HepG2 (cell line): Measurements from ENCODE around the gene ENPP1. TPM values are rescaled to one million over a fixed set of nuclear protein-coding genes. Genes with fewer than 3 reads are reported as not detected.
A peak's percentile ranks its signal among the peaks of the same experiment; 100 is the strongest.

ENCODE experiments used
- ATAC-seq: fragments of 200-7000 bp; cut with Tn5 transposase; 3 replicates; pipeline ENCODE4 v1.9.1; 2020; ENCODE audit warnings: mild to moderate bottlenecking, moderate library complexity
- BruUV-seq: library from RNA; stranded (reverse); fragments of 400-500 nt; replicated peaks from 2 replicates; lab custom pipeline; 2021; lab: Mats Ljungman, UMichigan
- CTCF ChIA-PET: fragments of 300-600 bp; formaldehyde crosslinking; extraction: SDS; loops from one replicate; lab custom pipeline; 2021; ENCODE audit warnings: low total read pairs, inconsistent platforms, low intra/inter-chr PET ratio; lab: Yijun Ruan, JAX
- POLR2A ChIA-PET: fragments of 350-600 bp; sonication (Branson Sonifier 250); formaldehyde crosslinking; loops from one replicate; lab custom pipeline; 2020; ENCODE audit warnings: antibody characterized with exemption, inconsistent platforms; lab: Yijun Ruan, JAX
- DNase-seq: peaks from one replicate; pipeline ENCODE4 v3.0.0-alpha.2; 2015; ENCODE audit warnings: low spot score
- FAIRE-seq: peaks from 3 replicates; lab custom pipeline; 2011; peaks lifted over from hg19 to GRCh38; lab: Jason Lieb, UNC
- H2AFZ ChIP-seq: one replicate; pipeline ENCODE4 v1.6.1; 2011; ENCODE audit warnings: low read length, inconsistent platforms
- H3K27ac ChIP-seq: fragments of 300-600 bp; 3 replicates; pipeline ENCODE4 v1.8.0; 2011; ENCODE audit warnings: mixed run types, mild to moderate bottlenecking, mixed read lengths, low read length, inconsistent platforms; ENCODE audit not compliant: insufficient read depth; ENCODE audit errors: extremely low read length
- H3K27me3 ChIP-seq, 2 experiments: fragments of 200-600 bp in 1 of 2; 2 replicates in 1 of 2; 3 replicates in 1 of 2; pipeline versions ENCODE4 v1.6.0 to v1.8.0; 2011; ENCODE audit warnings: low read length in 2 of 2, mild to moderate bottlenecking in 2 of 2, moderate library complexity in 2 of 2, inconsistent platforms in 1 of 2; ENCODE audit not compliant: insufficient read depth in 2 of 2, control insufficient read depth in 1 of 2
- H3K36me3 ChIP-seq, 2 experiments: fragments of 200-600 bp in 1 of 2; replicated peaks in 1 of 2; 2 replicates in 1 of 2; 3 replicates in 1 of 2; pipeline versions ENCODE4 v1.5.1 to v1.8.0; 2011; ENCODE audit warnings: low read length in 2 of 2, inconsistent platforms in 1 of 2; ENCODE audit not compliant: insufficient read depth in 2 of 2, control insufficient read depth in 1 of 2
- H3K4me1 ChIP-seq: 2 replicates; pipeline ENCODE4 v1.5.1; 2012; ENCODE audit warnings: low read length, inconsistent platforms; ENCODE audit not compliant: insufficient read depth
- H3K4me2 ChIP-seq: 2 replicates; pipeline ENCODE4 v1.6.0; 2011; ENCODE audit warnings: low read depth, low read length, inconsistent platforms
- H3K4me3 ChIP-seq, 3 experiments: fragments of 200-600 bp in 1 of 3; sonication (generic), shearing (Covaris generic) in 1 of 3; replicated peaks in 1 of 3; 2 replicates each; pipeline ENCODE4 v1.5.1; 2011 to 2016; ENCODE audit warnings: low read length in 3 of 3, inconsistent platforms in 2 of 3, low read depth in 2 of 3, mild to moderate bottlenecking in 2 of 3, control low read depth in 1 of 3, mixed read lengths in 1 of 3; ENCODE audit not compliant: insufficient read depth in 1 of 3
- H3K79me2 ChIP-seq: one replicate; pipeline ENCODE4 v1.6.1; 2011; ENCODE audit warnings: low read length, inconsistent platforms; ENCODE audit not compliant: insufficient read depth
- H3K9ac ChIP-seq: 2 replicates; pipeline ENCODE4 v1.6.0; 2011; ENCODE audit warnings: mild to moderate bottlenecking, low read depth, low read length, inconsistent platforms; ENCODE audit not compliant: insufficient read depth
- H3K9me3 ChIP-seq: 2 replicates; pipeline ENCODE4 v1.5.1; 2012; ENCODE audit warnings: mild to moderate bottlenecking, low read length
- H4K20me1 ChIP-seq: 2 replicates; pipeline ENCODE4 v1.6.0; 2011; ENCODE audit warnings: inconsistent platforms, mild to moderate bottlenecking, low read length, moderate library complexity; ENCODE audit not compliant: insufficient read depth
- CTCF ChIP-seq: sonication (generic); formaldehyde crosslinking; IDR thresholded peaks from 2 replicates; pipeline ENCODE4 v1.5.0; 2020; ENCODE audit warnings: mild to moderate bottlenecking, missing genetic modification reagents, moderate library complexity
- GATAD2A ChIP-seq: IDR thresholded peaks from 2 replicates; pipeline ENCODE4 v1.6.1; 2016
- MIER3 ChIP-seq: IDR thresholded peaks from 2 replicates; pipeline ENCODE4 v1.6.1; 2016; ENCODE audit warnings: missing compliant biosample characterization, borderline replicate concordance
- SMC3 ChIP-seq: IDR thresholded peaks from 2 replicates; pipeline ENCODE4 v1.6.1; 2011; ENCODE audit warnings: low read length, improper control_type of control experiment
- STAG1 ChIP-seq: sonication (generic); formaldehyde crosslinking; IDR thresholded peaks from 2 replicates; pipeline ENCODE4 v1.4.0; 2020; ENCODE audit warnings: missing genetic modification reagents
- ZNF501 ChIP-seq: sonication (generic); formaldehyde crosslinking; IDR thresholded peaks from 2 replicates; pipeline ENCODE4 v1.5.1; 2020; ENCODE audit warnings: mild to moderate bottlenecking, moderate library complexity, missing genetic modification reagents
- ZNF644 ChIP-seq: IDR thresholded peaks from 2 replicates; pipeline ENCODE4 v1.6.1; 2016; ENCODE audit warnings: low read depth
- ZNF772 ChIP-seq: sonication (generic); formaldehyde crosslinking; IDR thresholded peaks from 2 replicates; pipeline ENCODE4 v1.5.0; 2020; ENCODE audit warnings: mild to moderate bottlenecking, missing genetic modification reagents
- WGBS: methylation state at CpG from one replicate; pipeline ENCODE4 v1.1.6; 2017; ENCODE audit warnings: low lambda C conversion rate; 5-methylcytosine and 5-hydroxymethylcytosine counted together
- in situ Hi-C: cut with HindIII; loops from 2 replicates; pipeline ENCODE4 v1.10.0; 2017; ENCODE audit warnings: low pct_unique_long_range_greater_than_20kb; ENCODE audit not compliant: extremely low pct_ligation_motif_present
- intact Hi-C: fragments of 100-400 bp; cut with micrococcal nuclease; formaldehyde crosslinking; loops from one replicate; pipeline ENCODE4 v1.10.0; 2022; ENCODE audit not compliant: unreplicated experiment
- polyA plus RNA-seq, 8 experiments: library from polyadenylated mRNA; depleted of rRNA in 3 of 8; stranded (reverse) in 7 of 8; unstranded in 1 of 8; fragments of >200 nt; fragmentation: Illumina TruSeq in 4 of 8; extraction: Trizol in 4 of 8; gene quantifications; 2 replicates each; pipeline versions ENCODE4 v1.2.1 to v1.2.3, GENCODE V29; 2011 to 2016; ENCODE audit warnings: low read depth in 4 of 8, missing spikeins in 1 of 8, mixed read lengths in 1 of 8; ENCODE audit not compliant: insufficient read depth in 1 of 8
- total RNA-seq, 5 experiments: library from RNA; depleted of rRNA; stranded (reverse); fragments of >200 nt; fragmentation: Illumina TruSeq; extraction: Trizol; gene quantifications; 2 replicates each; pipeline ENCODE4 v1.2.3, GENCODE V29; 2016; ENCODE audit warnings: low read depth in 1 of 5

The ENPP1 gene
- total and polyA plus RNA-seq, 2 of the 13 experiments (the other 11 are each of a cell fraction or from before 2014, with no cell fraction given) = 56.5 to 160 TPM

DNA sequence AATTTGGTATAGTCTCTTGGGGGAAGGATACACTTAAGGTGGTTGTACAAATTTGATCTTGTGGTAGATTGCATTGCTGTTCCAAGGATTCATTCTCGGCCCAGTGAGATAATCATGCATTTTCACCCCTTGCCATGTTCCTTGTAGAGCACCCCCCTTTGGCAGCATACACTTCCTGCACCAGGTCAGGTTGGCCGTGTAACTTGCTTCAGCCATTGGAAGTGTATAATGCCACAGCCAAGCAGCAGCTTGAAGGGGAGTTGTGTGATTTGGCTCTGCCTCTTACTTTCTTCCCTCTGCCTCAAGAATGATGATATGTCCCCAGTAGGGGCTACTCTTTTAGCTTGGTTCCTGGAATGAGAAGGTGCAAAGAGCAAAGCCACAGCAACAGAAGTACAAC is 121.4 kb downstream of the ENPP1 start:
- H3K9me3 ChIP-seq = no peaks in the 10 kb centered on the region
- intact Hi-C loops = loop anchor here (10.0 kb wide), 1 partner anchor 556 kb away; no protein-coding TSS in a partner anchor
- no peaks in the 10 kb centered on the region for H3K27me3 ChIP-seq
- no peaks in the 10 kb centered on the region for H3K36me3 ChIP-seq
- H3K79me2 ChIP-seq = no peaks in the 10 kb centered on the region
- H3K9ac ChIP-seq = no peak overlapping the region
- H2AFZ ChIP-seq = no peak overlapping the region
- TF ChIP-seq STAG1 (CRISPR knock-in tag) (peak; percentile 28; the same call in 1 of the 2 replicates), SMC3 (peak; percentile 29; the same call in 1 of the 2 replicates), ZNF644 (CRISPR knock-in tag) (peak; percentile 63; the same call in 1 of the 2 replicates), ZNF772 (CRISPR knock-in tag) (no peak), CTCF (CRISPR knock-in tag) (peak; percentile 50), GATAD2A (CRISPR knock-in tag) (peak; percentile 40), MIER3 (CRISPR knock-in tag) (peak; percentile 36; the same call in 1 of the 2 replicates), ZNF501 (CRISPR knock-in tag) (no peak)
- WGBS = 49% methylated on average over 2 of the region's 2 CpGs
- DNase-seq (no peak), FAIRE-seq (no peak), ATAC-seq (peak; percentile 65)
- in situ Hi-C loops = loop anchor here (5.0 to 10.0 kb wide), 3 partner anchors 233 to 556 kb away; no protein-coding TSS in a partner anchor
- peaks cover 29% of the 10 kb centered on the region for H3K4me1 ChIP-seq
- H3K27ac ChIP-seq = no peak overlapping the region
- POLR2A ChIA-PET = interaction anchor here (2.5 to 4.6 kb wide), 2 partner anchors 18 to 21 kb away, joined by 9 to 35 read pairs; partner anchors contain the start of gene CCN2
- CTCF ChIA-PET = no interaction called here
- no peak overlapping the region for H3K4me3 ChIP-seq
- no peaks in the 10 kb centered on the region for H4K20me1 ChIP-seq
- BruUV-seq = no TSS peak
- H3K4me2 ChIP-seq = no peak overlapping the region
